SH-SY5Y (cell line): Measurements from ENCODE around the gene DPYD.

ENCODE experiments used
- GATA2 ChIP-seq: IDR thresholded peaks from 2 replicates; pipeline ENCODE4 v1.6.1; 2011; ENCODE audit warnings: mild to moderate bottlenecking, low read depth, low read length
- GATA3 ChIP-seq: IDR thresholded peaks from 2 replicates; pipeline ENCODE4 v1.6.1; 2011; ENCODE audit warnings: low read depth, mild to moderate bottlenecking, low read length, moderate library complexity

DNA sequence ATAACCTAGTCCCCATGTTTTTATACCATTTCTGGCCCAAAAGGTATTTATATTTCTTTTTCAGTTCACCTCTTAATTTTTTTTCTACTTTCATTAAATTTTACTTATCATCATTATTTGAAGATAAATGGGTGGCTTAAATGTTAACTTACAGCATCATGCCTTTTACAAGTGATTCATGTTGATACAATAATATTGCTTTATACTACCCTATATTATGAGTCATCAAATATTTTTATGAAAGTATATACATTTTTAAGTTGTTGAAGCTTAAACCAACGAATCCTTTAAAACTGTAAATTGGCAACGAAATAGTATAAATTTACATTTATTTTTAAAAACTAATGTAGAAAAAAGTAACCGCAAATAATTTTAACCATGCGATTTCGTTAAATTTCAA, 207.9 kb downstream of the DPYD start:
- TF ChIP-seq GATA2: no peak
- TF ChIP-seq GATA3: no peak
